Choroid plexus epithelial cell (primary cell): ENCODE results near the gene SAMD7.

Experiments used
- DNase-seq: peaks from one replicate; pipeline ENCODE4 v3.0.0-alpha.2; 2010; ENCODE audit warnings: low read depth
- H3K4me3 ChIP-seq: 2 replicates; pipeline ENCODE4 v1.5.1; 2011; ENCODE audit warnings: low read depth, mild to moderate bottlenecking, control low read depth, low read length, moderate library complexity
- TF ChIP-seq, protein P1 (sequence below): conservative IDR thresholded peaks from 2 replicates; pipeline ENCODE4 v1.5.1; 2011; ENCODE audit warnings: low read depth, mild to moderate bottlenecking, control low read depth, inconsistent platforms, low read length, moderate library complexity

Gene SAMD7, protein sequence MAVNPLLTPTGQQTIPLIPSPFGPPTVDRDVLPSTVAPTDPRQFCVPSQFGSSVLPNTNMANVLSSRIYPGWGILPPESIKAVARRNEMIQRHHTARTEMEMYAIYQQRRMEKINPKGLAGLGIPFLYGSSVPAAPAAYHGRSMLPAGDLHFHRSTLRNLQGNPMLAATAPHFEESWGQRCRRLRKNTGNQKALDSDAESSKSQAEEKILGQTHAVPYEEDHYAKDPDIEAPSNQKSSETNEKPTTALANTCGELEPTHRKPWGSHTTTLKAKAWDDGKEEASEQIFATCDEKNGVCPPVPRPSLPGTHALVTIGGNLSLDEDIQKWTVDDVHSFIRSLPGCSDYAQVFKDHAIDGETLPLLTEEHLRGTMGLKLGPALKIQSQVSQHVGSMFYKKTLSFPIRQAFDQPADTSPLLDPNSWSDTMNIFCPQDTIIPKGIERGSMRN

DNA sequence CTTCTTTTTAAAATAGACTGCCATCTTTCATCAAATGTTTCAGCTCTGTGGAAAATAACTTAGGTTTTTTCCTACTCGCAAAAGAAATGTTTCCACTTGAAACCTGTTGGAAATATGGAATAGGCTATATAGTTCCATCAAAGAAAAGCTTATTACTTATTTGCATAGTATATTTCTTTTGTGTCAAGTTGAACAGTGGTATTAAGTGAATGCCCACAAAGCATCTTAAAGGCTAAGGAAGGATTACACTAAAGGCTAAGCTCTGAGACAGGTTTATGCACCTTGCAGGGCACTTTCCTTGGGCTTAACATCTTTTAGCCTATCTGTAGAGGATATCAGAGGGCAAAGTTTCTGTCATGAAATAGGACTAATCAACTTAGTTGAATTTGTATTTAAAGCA is at the start of gene SAMD7:
TSS of gene SAMD7 (plus strand) at position 301 of the 400 bp plus-strand sequence. CDS start 7,927 bp downstream, outside the sequence.
- DNase-seq = no peak
- TF ChIP-seq, protein P1, sequence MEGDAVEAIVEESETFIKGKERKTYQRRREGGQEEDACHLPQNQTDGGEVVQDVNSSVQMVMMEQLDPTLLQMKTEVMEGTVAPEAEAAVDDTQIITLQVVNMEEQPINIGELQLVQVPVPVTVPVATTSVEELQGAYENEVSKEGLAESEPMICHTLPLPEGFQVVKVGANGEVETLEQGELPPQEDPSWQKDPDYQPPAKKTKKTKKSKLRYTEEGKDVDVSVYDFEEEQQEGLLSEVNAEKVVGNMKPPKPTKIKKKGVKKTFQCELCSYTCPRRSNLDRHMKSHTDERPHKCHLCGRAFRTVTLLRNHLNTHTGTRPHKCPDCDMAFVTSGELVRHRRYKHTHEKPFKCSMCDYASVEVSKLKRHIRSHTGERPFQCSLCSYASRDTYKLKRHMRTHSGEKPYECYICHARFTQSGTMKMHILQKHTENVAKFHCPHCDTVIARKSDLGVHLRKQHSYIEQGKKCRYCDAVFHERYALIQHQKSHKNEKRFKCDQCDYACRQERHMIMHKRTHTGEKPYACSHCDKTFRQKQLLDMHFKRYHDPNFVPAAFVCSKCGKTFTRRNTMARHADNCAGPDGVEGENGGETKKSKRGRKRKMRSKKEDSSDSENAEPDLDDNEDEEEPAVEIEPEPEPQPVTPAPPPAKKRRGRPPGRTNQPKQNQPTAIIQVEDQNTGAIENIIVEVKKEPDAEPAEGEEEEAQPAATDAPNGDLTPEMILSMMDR = no peak
- H3K4me3 ChIP-seq = no peak within 1 kb of the TSS

DNA sequence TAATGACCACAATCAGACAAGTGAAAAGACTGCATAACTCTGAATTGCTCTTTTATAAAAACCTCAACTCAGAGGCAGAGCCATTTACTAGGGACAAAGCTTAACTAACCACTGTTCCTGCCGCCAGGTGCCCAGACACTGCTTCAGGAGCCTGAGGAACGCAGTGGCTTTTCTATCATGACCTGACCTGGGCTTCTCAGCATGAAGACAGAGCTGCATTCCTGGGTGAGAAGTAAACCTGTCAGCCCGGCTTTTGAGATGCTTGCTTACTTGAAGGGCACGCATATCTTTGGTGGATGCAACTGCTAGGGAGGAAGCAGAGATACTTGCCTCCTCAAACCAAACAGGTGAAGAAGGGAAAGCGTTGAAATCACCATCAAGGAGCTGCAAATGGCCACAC is 49.5 kb upstream of the SAMD7 start:
- DNase-seq = no peak
- no peak overlapping the region for H3K4me3 ChIP-seq
- TF ChIP-seq, protein P1 = no peak

DNA sequence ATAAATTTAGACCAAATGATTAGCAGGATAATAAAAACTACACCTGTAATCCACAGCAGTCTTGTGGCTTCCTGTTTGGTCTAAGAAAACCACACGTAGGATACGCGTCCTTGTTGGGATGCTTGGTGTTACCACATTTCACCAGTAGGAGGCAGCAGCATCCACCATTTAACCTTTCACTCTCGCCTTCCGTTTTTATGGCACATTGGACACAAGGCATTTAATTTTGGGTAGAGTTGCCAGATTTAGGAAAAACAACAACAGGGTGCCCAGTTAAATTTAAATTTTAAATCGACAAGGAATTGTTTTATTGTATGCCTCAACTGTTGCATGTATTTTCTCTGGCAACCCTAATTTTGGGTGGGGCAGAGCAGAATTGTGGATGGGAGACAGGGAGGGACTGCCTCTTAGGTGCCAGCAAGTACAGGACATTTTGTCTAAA is 47.9 kb upstream of the SAMD7 start:
- DNase-seq = peak; percentile 85
- no peak overlapping the region for H3K4me3 ChIP-seq

DNA sequence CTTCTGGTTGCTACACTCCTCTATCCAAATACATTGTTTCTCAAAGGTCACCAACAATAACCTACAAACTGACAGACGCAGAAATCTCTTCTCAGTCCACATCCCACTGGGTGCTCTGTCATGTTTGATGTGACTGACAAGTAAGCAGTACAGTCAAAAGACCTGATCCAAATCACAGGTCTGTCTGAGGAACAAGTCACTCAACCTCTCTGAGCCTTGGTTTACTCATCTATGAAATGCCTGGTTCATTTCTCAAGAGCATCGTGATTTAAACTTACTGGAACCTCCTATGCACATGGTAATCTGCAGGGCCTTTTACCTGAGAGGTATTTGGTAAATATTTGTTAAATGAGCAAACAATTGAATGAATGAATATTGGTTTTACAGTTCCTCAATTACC is 47.1 kb upstream of the SAMD7 start:
- TF ChIP-seq, protein P1 = no peak
- no peak overlapping the region for H3K4me3 ChIP-seq
- no peak for DNase-seq

More for the DNA sequence above, 47.9 kb upstream of the SAMD7 start:
- TF ChIP-seq, protein P1 = peak; percentile 94

DNA sequence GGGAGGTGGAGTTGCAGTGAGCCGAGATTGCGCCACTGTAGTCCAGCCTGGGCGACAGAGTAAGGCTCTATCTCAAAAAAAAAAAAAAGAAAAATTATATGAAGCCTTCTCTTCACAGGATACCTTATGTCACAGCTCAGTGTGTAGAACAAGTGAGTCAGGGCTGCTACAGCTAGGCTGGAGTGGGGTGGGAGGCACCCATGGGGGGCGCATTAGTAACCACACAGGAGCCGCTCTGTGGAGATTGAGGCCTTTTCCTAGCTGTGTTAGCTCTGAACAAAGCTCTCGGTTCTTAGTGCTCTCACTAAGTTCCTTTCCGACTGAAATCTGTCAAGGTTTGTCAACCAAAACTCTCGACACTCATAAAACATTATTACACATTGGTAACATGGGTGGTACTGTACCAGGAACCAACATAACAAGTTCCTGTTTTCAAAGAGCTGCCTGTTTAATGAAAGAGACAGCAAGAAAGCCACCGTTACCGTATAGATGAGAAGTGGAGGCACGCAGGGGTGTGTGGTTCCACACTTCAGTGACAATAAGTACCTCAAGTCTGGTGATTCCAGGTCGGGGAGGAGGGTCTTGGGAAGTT is 46.1 kb upstream of the SAMD7 start:
- no peak for DNase-seq
- no peak overlapping the region for H3K4me3 ChIP-seq
- TF ChIP-seq, protein P1 = no peak

DNA sequence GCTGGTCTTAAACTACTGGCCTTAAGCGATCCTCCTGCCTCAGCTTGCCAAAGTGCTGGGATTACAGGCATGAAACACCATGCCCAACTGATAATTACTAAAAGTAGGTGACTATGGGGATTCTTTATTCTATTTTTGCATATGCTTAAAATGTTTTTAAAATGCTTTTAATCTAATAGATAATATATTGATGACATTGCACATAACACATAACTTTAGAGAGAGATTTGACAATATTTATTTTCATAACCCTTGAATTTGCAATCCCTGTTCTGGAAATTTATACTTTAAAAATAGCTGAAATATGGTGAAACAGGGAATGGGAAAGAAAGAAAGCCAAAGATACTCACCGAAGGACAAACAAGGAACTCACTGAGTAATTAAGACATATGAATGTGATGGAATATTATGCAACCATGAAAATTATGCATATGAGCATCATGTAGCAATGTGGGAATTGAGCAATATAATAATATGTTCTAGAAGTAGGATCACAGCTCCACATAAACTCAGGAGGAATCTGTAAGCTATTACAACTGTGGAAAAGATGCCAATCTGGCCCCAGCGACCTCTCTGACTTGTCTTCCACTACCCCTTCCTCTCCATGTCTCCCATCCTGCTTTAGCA is 43.7 kb upstream of the SAMD7 start:
- DNase-seq = no peak
- TF ChIP-seq, protein P1 = no peak
- no peak overlapping the region for H3K4me3 ChIP-seq
